GM21367 (cell line): ENCODE data around the gene SAMD8.
"Not testable (repeated sequence)": the region's sequence is repeated elsewhere in the genome, so short reads cannot be mapped to it uniquely, and the experiment has no call there.

Source experiments
- ATAC-seq: cut with Tn5 transposase; IDR thresholded peaks from one replicate; pipeline ENCODE4 v1.9.1; 2021; ENCODE audit not compliant: unreplicated experiment

The SAMD8 gene

GRCh38 chr10:75191821-75192568, 80.5 kb downstream of the SAMD8 start:
- no peak for ATAC-seq

- ATAC-seq, result not testable (repeated sequence)
Observed at GRCh38 chr10:75194625-75195024, 83.2 kb downstream of the SAMD8 start.

- ATAC-seq, result no peak
Observed at GRCh38 chr10:75195035-75195763, 83.7 kb downstream of the SAMD8 start.

- no peak for ATAC-seq
Observed at GRCh38 chr10:75197066-75197465, 85.6 kb downstream of the SAMD8 start.

- ATAC-seq, result no peak
Observed at GRCh38 chr10:75197906-75198305, 86.5 kb downstream of the SAMD8 start.

- ATAC-seq, result not testable (repeated sequence)
Observed at GRCh38 chr10:75199949-75200348, 88.5 kb downstream of the SAMD8 start.

- ATAC-seq, result no peak
Observed at GRCh38 chr10:75201793-75202307, 90.4 kb downstream of the SAMD8 start.

GRCh38 chr10:75202321-75203045, 91.0 kb downstream of the SAMD8 start:
- ATAC-seq, result no peak

GRCh38 chr10:75203046-75203620, 91.7 kb downstream of the SAMD8 start:
- ATAC-seq, result not testable (repeated sequence)

GRCh38 chr10:75203724-75204123, 92.3 kb downstream of the SAMD8 start:
- ATAC-seq, result no peak

GRCh38 chr10:75205908-75206307, 94.5 kb downstream of the SAMD8 start:
- ATAC-seq, result no peak

GRCh38 chr10:75206638-75207037, 95.2 kb downstream of the SAMD8 start:
- ATAC-seq, result not testable (repeated sequence)

- no peak for ATAC-seq
Observed at GRCh38 chr10:75207079-75207856, 95.8 kb downstream of the SAMD8 start.

GRCh38 chr10:75207857-75208144, 96.3 kb downstream of the SAMD8 start:
- no peak for ATAC-seq

GRCh38 chr10:75208181-75208580, 96.7 kb downstream of the SAMD8 start:
- no peak for ATAC-seq

GRCh38 chr10:75209086-75209920, 97.8 kb downstream of the SAMD8 start:
- ATAC-seq, result no peak

GRCh38 chr10:75209921-75210281, 98.4 kb downstream of the SAMD8 start:
- ATAC-seq, result peak; percentile 41

- ATAC-seq, result peak; percentile 75
Observed at GRCh38 chr10:75210282-75211006, 99.0 kb downstream of the SAMD8 start, which contains the start of gene VDAC2. VDAC2 (plus strand) TSS chr10:75210796; CDS start chr10:75211159, 363 bp downstream.
